CD4-positive, alpha-beta T cell treated with Interleukin-21 for 1 hour (primary cell): Measurements from ENCODE around the gene TBC1D23.
"Not testable (repeated sequence)": the region's sequence is repeated elsewhere in the genome, so short reads cannot be mapped to it uniquely, and the experiment has no call there.

Source experiments
- DNase-seq: peaks from one replicate; pipeline ENCODE4 v3.0.0-alpha.2; 2020

TBC1D23 gene

GRCh38 chr3:100260685-100261484, at the start of gene TBC1D23:
TSS of gene TBC1D23 (plus strand) at chr3:100260992. CDS start at chr3:100261019, 27 bp downstream.
- peak; percentile 98 for DNase-seq

GRCh38 chr3:100213891-100214573, 46.8 kb upstream of the TBC1D23 start:
- no peak for DNase-seq

DNA sequence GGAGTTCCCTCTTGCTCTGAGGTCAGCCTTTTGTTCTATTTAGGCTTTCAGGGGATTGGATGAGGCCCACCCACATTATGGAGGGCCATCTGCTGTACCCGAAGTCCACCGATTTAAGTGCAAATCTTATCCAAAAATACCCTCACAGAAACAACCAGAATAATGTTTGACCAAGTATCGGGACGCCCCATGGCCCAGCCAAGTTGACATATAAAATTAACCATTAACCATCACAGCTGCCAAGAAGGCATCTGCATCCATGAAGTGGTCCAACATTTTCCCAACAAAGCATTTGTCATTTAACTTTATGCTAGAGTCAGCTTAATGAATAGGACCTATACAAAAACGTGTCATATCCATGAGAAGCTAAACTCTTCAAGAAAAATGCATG, 46.2 kb upstream of the TBC1D23 start:
- DNase-seq: no peak

DNA sequence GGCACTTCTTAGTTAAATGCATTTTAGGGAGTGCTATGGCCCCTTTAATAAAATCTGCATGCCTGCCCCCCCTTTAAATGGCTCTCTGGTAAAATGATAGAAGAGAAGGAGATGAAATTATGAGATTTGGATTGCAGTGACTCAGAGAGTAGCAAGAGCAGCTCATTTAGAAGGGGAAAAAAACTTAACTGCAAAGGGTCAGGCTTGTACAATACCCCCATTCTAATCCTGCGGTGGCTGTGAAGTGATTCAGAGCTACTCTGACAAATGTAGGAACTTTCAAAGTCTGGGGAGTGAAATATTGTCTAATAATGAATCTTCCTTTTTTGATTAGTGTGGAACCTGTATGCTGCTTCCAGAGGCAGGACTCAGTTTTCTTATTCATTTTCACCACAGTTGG, 44.1 kb upstream of the TBC1D23 start:
- DNase-seq: no peak

GRCh38 chr3:100221159-100221558, 39.6 kb upstream of the TBC1D23 start:
- DNase-seq: no peak

DNA sequence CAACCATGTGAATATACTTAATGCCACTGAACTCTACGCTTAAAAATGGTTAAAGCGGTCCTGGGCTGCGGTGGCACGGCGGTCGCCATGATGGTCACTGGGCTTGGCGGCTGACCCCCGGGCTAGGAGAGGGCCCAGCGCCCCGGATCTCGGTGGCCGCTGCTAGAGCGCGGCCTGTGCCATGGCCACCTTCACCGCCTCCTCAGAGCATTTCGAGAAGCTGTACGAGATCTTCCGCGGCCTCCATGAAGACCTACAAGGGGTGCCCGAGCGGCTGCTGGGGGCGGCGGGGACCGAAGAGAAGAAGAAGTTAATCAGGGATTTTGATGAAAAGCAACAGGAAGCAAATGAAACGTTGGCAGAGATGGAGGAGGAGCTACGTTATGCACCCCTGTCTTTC, 35.6 kb upstream of the TBC1D23 start:
- DNase-seq: no peak

GRCh38 chr3:100225883-100226282, 34.9 kb upstream of the TBC1D23 start:
- no peak for DNase-seq

- DNase-seq: no peak
Measured at GRCh38 chr3:100226712-100227429, 33.9 kb upstream of the TBC1D23 start.

DNA sequence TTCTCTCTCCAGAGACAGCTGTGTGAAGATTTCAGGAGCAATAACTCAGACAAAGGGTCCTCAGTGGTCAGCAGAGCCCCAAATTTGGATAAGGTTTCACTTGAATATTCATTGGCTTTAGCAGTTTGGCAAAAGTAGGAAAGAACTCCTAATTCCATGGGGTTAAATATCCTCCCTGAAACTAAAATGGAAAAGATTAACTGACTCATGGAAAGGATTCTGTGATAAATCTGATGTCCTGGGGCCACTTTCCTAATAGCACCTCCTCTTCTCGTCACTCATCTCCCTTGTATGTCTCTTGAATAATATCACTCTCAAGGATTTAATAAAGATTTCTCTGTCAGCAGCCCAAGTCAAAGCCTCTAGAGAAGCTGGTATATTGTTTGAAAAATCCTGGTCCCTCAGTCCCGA, 33.3 kb upstream of the TBC1D23 start:
- no peak for DNase-seq

GRCh38 chr3:100228247-100228646, 32.5 kb upstream of the TBC1D23 start:
- DNase-seq: no peak

GRCh38 chr3:100229188-100229587, 31.6 kb upstream of the TBC1D23 start:
- not testable (repeated sequence) for DNase-seq

- DNase-seq: no peak
Measured at GRCh38 chr3:100230710-100231109, 30.1 kb upstream of the TBC1D23 start.

DNA sequence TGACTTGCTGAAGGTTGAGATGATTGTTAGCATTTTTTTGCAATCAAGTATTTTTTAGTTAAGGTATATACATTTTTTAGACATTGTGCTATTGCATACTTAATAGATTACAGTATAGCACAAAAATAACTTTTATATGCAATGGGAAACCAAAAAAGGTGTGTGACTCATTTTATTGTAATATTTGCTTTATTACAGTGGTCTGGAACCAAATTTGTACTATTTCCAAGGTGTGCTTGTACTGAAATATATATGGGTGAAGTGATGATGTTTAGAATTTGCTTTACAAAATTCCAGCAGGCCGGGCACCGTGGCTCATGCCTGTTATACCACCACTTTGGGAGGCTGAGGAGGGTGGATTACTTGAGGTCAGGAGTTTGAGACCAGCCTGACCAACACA, 29.1 kb upstream of the TBC1D23 start:
- DNase-seq: no peak

GRCh38 chr3:100234364-100234763, 26.4 kb upstream of the TBC1D23 start:
- no peak for DNase-seq

DNA sequence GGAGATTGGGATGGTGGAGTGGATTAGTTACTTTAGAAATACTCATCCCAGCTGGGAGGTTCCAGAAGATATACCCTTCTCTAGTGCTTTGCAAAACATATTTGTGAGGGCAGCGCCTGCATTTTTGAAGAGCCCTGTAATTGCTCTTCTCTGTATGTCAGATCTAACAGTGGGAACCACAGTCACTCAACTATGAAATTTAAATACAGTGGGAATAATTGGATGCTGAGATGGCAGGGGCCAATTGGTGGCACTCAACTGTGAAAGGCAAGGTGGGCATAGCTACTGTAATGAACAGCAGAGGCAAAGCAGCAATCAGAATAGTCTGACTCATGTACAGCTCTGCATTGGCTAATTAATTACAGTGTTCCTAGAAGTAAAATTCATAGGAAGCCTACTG, 22.2 kb upstream of the TBC1D23 start:
- DNase-seq: no peak

DNA sequence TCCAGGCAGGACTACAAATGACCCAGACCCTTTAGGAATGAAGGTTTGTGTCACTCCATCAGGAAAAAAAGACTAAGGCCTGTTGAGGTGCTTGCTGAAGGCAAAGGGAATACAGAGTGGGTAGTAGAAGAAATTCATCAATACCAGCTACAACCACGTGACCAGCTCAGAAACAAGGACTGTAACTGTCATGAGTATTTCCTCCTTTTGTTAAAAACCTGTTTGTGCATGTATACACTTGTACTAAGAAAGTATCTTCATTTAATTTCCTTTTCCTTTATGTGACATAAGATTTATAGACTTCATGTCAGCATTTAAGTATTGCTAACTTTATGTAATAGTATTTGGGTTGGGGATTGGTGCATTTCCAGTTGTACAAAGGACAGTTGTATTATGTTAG, 18.3 kb upstream of the TBC1D23 start:
- not testable (repeated sequence) for DNase-seq

DNA sequence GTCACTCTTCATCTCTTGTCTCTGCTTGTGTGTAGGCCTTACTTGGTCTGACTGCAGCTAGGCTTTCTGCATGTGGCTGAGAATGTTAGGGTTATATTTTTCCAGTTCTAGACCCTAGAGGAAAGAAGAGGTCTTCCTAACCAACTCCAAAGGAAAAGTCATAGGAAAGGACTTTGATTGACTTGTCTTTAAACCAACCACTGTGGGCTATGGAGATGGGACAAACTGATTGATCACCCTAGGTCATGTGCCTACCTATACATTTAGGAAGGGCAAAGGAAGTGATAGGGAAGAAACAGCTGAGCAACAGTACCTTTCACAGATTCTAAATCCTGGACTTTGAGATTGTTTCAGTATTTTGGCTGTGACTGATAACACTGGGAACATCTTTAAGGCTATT, 16.5 kb upstream of the TBC1D23 start:
- no peak for DNase-seq

- no peak for DNase-seq
Measured at GRCh38 chr3:100245136-100245535, 15.7 kb upstream of the TBC1D23 start.

GRCh38 chr3:100245927-100246326, 14.9 kb upstream of the TBC1D23 start:
- no peak for DNase-seq

- no peak for DNase-seq
Measured at GRCh38 chr3:100246999-100247398, 13.8 kb upstream of the TBC1D23 start.

- no peak for DNase-seq
Measured at GRCh38 chr3:100252001-100252400, 8.8 kb upstream of the TBC1D23 start.

GRCh38 chr3:100254168-100254777, 6.5 kb upstream of the TBC1D23 start:
- DNase-seq: peak; percentile 44

GRCh38 chr3:100256731-100257151, 4.1 kb upstream of the TBC1D23 start:
- no peak for DNase-seq
